HCT116 (cell line): ENCODE measurements around the gene UBE2J2. TPM values are rescaled to one million over a fixed set of nuclear protein-coding genes. Genes with fewer than 3 reads are reported as not detected.

ENCODE experiments used
- ATAC-seq: fragments of 200-7000 bp; cut with Tn5 transposase; 2 replicates; pipeline ENCODE4 v1.9.1; 2020; ENCODE audit warnings: mild to moderate bottlenecking, moderate library complexity
- BruUV-seq: library from RNA; stranded (reverse); fragments of 400-500 nt; replicated peaks from 2 replicates; lab custom pipeline; 2021; lab: Mats Ljungman, UMichigan
- CTCF ChIA-PET: fragments of 300-600 bp; sonication (Branson Sonifier 250); formaldehyde crosslinking; loops from one replicate; lab custom pipeline; 2021; ENCODE audit warnings: antibody characterized with exemption; lab: Charles Lee
- POLR2A ChIA-PET: fragments of 300-600, 350-600 bp; sonication (Branson Sonifier 250); formaldehyde crosslinking; loops from one replicate; lab custom pipeline; 2021; ENCODE audit warnings: antibody characterized with exemption; lab: Charles Lee
- RAD21 ChIA-PET, 2 experiments: fragments of 300-600 bp; sonication (Branson Sonifier 250); formaldehyde crosslinking; loops; one replicate each; lab custom pipeline; 2023; ENCODE audit warnings: low total read pairs in 2 of 2; ENCODE audit not compliant: uncharacterized antibody in 2 of 2, unreplicated experiment in 2 of 2, low non-redundant PET in 1 of 2; lab: Charles Lee
- DNase-seq: peaks from one replicate; pipeline ENCODE4 v3.0.0-alpha.2; 2010; ENCODE audit warnings: low read depth, low spot score
- H2AFZ ChIP-seq: fragments of 200-600 bp; shearing (Covaris generic), sonication (generic); 2 replicates; pipeline ENCODE4 v1.6.1; 2017; ENCODE audit warnings: low read depth, mixed run types, mixed read lengths, antibody characterized with exemption, low read length; ENCODE audit not compliant: poor library complexity, severe bottlenecking
- H3K27ac ChIP-seq: 2 replicates; pipeline ENCODE4 v1.5.1; 2012; ENCODE audit warnings: low read depth, low read length
- H3K27me3 ChIP-seq: fragments of 200-600 bp; sonication (generic); 2 replicates; pipeline ENCODE4 v1.6.1; 2016; ENCODE audit warnings: mixed run types, low read length, mixed read lengths; ENCODE audit not compliant: insufficient read depth
- H3K36me3 ChIP-seq, 2 experiments: fragments of 200-500 bp in 1 of 2; fragments of 200-600 bp in 1 of 2; sonication (Bioruptor generic) in 1 of 2; sonication (generic) in 1 of 2; 2 replicates each; pipeline versions ENCODE4 v1.5.1 to v1.6.1; 2014 to 2016; ENCODE audit warnings: low read length in 2 of 2, inconsistent platforms in 1 of 2, mixed read lengths in 1 of 2, mixed run types in 1 of 2; ENCODE audit not compliant: insufficient read depth in 2 of 2, control insufficient read depth in 1 of 2
- H3K4me1 ChIP-seq, 2 experiments: fragments of 200-600 bp in 1 of 2; sonication (generic) in 1 of 2; 2 replicates each; pipeline versions ENCODE4 v1.5.1 to v1.6.1; 2012 to 2017; ENCODE audit warnings: low read length in 2 of 2, inconsistent platforms in 1 of 2, mild to moderate bottlenecking in 1 of 2, mixed read lengths in 1 of 2, mixed run types in 1 of 2, moderate library complexity in 1 of 2; ENCODE audit not compliant: insufficient read depth in 2 of 2, control insufficient read depth in 1 of 2
- H3K4me2 ChIP-seq: fragments of 200-600 bp; sonication (generic); 2 replicates; pipeline ENCODE4 v1.6.1; 2017; ENCODE audit warnings: mixed run types, low read length, mixed read lengths
- H3K4me3 ChIP-seq, 2 experiments: fragments of 200-600 bp in 1 of 2; sonication (generic) in 1 of 2; replicated peaks in 1 of 2; 2 replicates each; pipeline ENCODE4 v1.5.1; 2011 to 2016; ENCODE audit warnings: low read length in 2 of 2, control low read depth in 1 of 2, low read depth in 1 of 2, mild to moderate bottlenecking in 1 of 2, mixed read lengths in 1 of 2, mixed run types in 1 of 2
- H3K79me2 ChIP-seq: fragments of 200-600 bp; sonication (generic); 2 replicates; pipeline ENCODE4 v1.6.1; 2017; ENCODE audit warnings: mild to moderate bottlenecking, mixed run types, low read length, moderate library complexity, mixed read lengths; ENCODE audit not compliant: insufficient read depth
- H3K9ac ChIP-seq: fragments of 200-600 bp; sonication (generic); 2 replicates; pipeline ENCODE4 v1.6.1; 2016; ENCODE audit warnings: low read length, mixed read lengths
- H3K9me2 ChIP-seq: fragments of 200-600 bp; sonication (generic), shearing (Covaris generic); 2 replicates; pipeline ENCODE4 v1.6.1; 2017; ENCODE audit warnings: mixed run types, mild to moderate bottlenecking, moderate library complexity; ENCODE audit not compliant: insufficient read depth
- H3K9me3 ChIP-seq, 2 experiments: fragments of 200-500 bp in 1 of 2; fragments of 200-600 bp in 1 of 2; sonication (Bioruptor generic) in 1 of 2; sonication (generic) in 1 of 2; 2 replicates each; pipeline ENCODE4 v1.6.1; 2014 to 2017; ENCODE audit warnings: low read length in 2 of 2, mixed read lengths in 2 of 2, inconsistent platforms in 1 of 2, low read depth in 1 of 2, mild to moderate bottlenecking in 1 of 2, mixed run types in 1 of 2, moderate library complexity in 1 of 2; ENCODE audit not compliant: control insufficient read depth in 1 of 2, insufficient read depth in 1 of 2
- H4K20me1 ChIP-seq: fragments of 200-600 bp; sonication (generic), shearing (Covaris generic); 2 replicates; pipeline ENCODE4 v1.6.1; 2017; ENCODE audit warnings: mixed run types, mild to moderate bottlenecking, moderate library complexity; ENCODE audit not compliant: insufficient read depth
- EGR1 ChIP-seq: IDR thresholded peaks from 2 replicates; pipeline ENCODE4 v1.6.1; 2012; ENCODE audit warnings: low read depth
- EZH2 ChIP-seq: fragments of 200-600 bp; sonication (generic); IDR thresholded peaks from 2 replicates; pipeline ENCODE4 v1.6.1; 2017; ENCODE audit warnings: antibody characterized with exemption, mixed run types
- FOSL1 ChIP-seq: IDR thresholded peaks from 2 replicates; pipeline ENCODE4 v1.6.1; 2012; ENCODE audit warnings: low read depth
- POLR2A ChIP-seq: IDR thresholded peaks from 2 replicates; pipeline ENCODE4 v1.7.0; 2011; ENCODE audit warnings: borderline replicate concordance; ENCODE audit not compliant: insufficient read depth, insufficient read length; ENCODE audit errors: extremely low read depth
- POLR2AphosphoS5 ChIP-seq: IDR thresholded peaks from 2 replicates; pipeline ENCODE4 v1.6.1; 2011; ENCODE audit warnings: mild to moderate bottlenecking, low read depth, low read length, moderate library complexity
- SIN3A ChIP-seq: IDR thresholded peaks from 2 replicates; pipeline ENCODE4 v1.6.1; 2012; ENCODE audit warnings: low read depth
- TCF7L2 ChIP-seq: IDR thresholded peaks from 2 replicates; pipeline ENCODE4 v1.7.0; 2011; ENCODE audit warnings: borderline replicate concordance, inconsistent platforms; ENCODE audit not compliant: insufficient read depth, insufficient read length; ENCODE audit errors: extremely low read depth
- intact Hi-C: fragments of 100-400 bp; cut with micrococcal nuclease; formaldehyde crosslinking; loops from 2 replicates; pipeline ENCODE4 v1.10.0; 2022
- total RNA-seq: library from RNA; stranded (reverse); gene quantifications from one replicate; pipeline ENCODE4 v1.2.1, GENCODE V29; 2021; ENCODE audit not compliant: unreplicated experiment

UBE2J2 gene
- total RNA-seq, 1 experiment from 2014 or later = 67.7 TPM

GRCh38 chr1:1312450-1313314, 39.0 kb upstream of the UBE2J2 start:
- Histone ChIP-seq H3K4me1 (peaks cover 11 to 32% of the 10 kb centered on the region in 2 experiments), H3K9me3 (no peaks in the 10 kb centered on the region), H2AFZ (no peak overlapping the region), H3K9ac (no peak overlapping the region), H3K79me2 (peaks cover 79% of the 10 kb centered on the region), H4K20me1 (peaks cover 3% of the 10 kb centered on the region; the same call in 1 of the 2 replicates), H3K9me2 (no peaks in the 10 kb centered on the region), H3K27me3 (no peaks in the 10 kb centered on the region), H3K36me3 (peaks cover 19 to 39% of the 10 kb centered on the region in 2 experiments), H3K27ac (peak overlapping the region; percentile 29; the same call in 1 of the 2 replicates), H3K4me2 (no peak overlapping the region), H3K4me3 (no peak overlapping the region)
- BruUV-seq = no TSS peak
- POLR2A ChIA-PET = no interaction called here
- no peak for DNase-seq
- intact Hi-C loops = no loop called here
- CTCF ChIA-PET = no interaction called here
- TF ChIP-seq EZH2 (no peak), POLR2A (no peak), SIN3A (no peak), TCF7L2 (no peak), FOSL1 (no peak), POLR2AphosphoS5 (no peak), EGR1 (no peak)
- RAD21 ChIA-PET = no interaction called here
- no peak for ATAC-seq
